Fibroblast of skin of left biceps (primary cell): Measurements from ENCODE around the gene AGR3.

Experiments used
- DNase-seq, 2 experiments: peaks; one replicate each; pipeline ENCODE4 v3.0.0-alpha.2; 2013; ENCODE audit warnings: low read depth in 2 of 2

AGR3 gene

GRCh38 chr7:16838386-16838785 is 43.4 kb downstream of the AGR3 start:
- no peak for DNase-seq

GRCh38 chr7:16836481-16836880 is 45.3 kb downstream of the AGR3 start:
- no peak for DNase-seq

GRCh38 chr7:16833373-16833772 is 48.4 kb downstream of the AGR3 start:
- DNase-seq, result no peak

GRCh38 chr7:16826060-16826459 is 55.7 kb downstream of the AGR3 start:
- no peak for DNase-seq

GRCh38 chr7:16822029-16822428 is 59.8 kb downstream of the AGR3 start:
- no peak for DNase-seq

DNA sequence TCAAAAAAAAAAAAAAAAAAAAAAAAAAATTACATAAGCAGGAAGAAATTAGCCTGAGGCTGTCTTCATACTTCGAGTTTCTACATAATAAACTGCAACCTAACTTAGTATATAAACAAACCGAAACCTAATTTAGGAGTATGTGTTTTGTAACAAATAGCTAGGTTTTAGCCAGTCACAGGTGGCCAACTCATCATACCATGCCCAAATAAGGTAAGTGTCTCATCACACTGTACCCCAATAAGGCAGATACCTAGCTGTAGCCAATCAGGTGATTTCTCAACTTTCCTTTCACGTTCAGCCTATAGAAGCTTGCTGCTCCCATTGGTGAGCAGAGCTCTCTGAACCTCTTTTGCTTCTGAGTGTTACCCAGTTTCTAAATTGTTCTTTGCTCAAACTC is 63.1 kb downstream of the AGR3 start:
- DNase-seq, result no peak

DNA sequence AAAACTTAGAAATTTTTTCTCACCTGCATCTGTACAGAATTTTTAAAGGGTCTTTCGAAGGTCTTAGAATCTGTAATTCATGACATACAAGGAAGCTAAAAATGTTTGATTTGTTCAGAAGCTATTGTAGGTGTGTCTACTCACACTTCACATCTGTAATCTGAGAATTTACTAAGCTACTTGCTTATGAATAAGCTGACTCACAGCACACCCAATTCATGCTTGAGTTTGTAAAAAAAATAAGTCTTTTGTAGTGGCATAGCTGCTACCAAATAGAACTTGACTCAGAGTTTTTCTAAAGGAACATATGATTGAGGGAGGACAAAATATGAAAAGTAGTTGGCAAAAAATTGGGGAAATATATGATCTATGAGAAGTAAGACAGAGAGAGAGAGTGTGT is 64.2 kb downstream of the AGR3 start:
- DNase-seq, result no peak

GRCh38 chr7:16816824-16817223 is 65.0 kb downstream of the AGR3 start:
- DNase-seq, result no peak

DNA sequence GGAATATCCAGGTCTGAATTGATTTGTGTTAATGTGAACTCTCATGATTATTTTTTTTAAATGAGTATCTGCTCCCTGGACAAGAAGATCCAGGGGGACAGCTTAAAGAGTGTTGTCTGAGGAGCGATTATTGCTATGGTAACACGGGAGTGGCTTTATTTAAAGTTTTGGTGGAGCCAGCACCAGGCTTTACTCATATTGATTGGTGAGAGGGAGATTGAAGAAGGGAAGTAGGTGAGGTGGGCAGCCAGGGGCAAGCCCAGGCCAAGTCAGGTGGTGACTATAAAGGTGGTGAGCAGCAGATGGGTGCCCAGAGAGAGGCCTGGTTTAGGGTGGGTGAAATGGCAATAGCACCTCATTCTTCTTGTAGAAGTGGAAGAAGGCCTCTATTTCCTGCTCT is 66.8 kb downstream of the AGR3 start:
- DNase-seq, result no peak

- no peak for DNase-seq
Measured at GRCh38 chr7:16813232-16813616, 68.6 kb downstream of the AGR3 start.

- DNase-seq, result no peak
Measured at GRCh38 chr7:16812542-16813231, 69.1 kb downstream of the AGR3 start.

DNA sequence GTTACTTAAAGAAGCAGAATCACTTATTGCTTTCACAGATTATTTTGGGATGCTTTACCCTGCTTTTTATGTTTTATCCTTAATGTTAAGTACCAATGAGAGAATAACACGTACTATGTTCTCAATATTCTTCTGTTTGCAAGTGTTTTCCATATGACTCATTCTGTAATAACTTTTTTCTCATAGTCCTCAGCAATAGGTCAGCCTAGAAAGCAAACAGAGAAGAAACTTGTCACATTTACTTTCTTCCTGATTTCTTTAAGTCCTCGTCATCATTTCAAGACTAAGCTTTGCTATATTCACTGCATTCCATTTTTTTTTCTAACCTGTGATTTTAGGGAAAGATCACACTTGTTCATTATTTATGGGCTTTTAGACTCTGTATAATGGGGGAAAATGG is 70.2 kb downstream of the AGR3 start:
- DNase-seq, result no peak

DNA sequence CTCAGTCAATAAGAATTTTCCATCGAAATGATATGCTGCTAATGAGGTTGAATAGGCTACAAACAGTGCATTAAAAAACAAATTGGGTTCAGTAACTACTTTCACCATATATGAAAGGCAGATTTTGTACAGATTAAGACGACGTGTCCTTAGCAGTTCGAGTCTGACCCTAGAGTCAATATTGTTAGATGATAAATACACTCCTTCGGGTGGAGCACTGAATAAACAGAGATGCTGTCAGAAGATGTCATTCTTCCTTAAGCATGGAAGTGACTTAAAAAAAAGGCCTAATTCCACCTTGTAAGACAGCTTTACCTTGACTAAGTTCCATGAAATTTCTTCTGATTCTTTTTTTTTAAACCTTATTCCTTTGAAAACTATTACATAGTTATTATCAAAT is 71.2 kb downstream of the AGR3 start:
- no peak for DNase-seq

GRCh38 chr7:16810112-16810511 is 71.7 kb downstream of the AGR3 start:
- no peak for DNase-seq
